Fibroblast of the aortic adventitia (primary cell): ENCODE results near the gene NEO1. TPM values are rescaled to one million over a fixed set of nuclear protein-coding genes. Genes with fewer than 3 reads are reported as not detected.

Experiments used
- DNase-seq: peaks from one replicate; pipeline ENCODE4 v3.0.0-alpha.2; 2010; ENCODE audit warnings: low read depth
- H3K4me3 ChIP-seq: 2 replicates; pipeline ENCODE4 v1.5.1; 2011; ENCODE audit warnings: low read depth, mild to moderate bottlenecking, control low read depth, low read length, moderate library complexity
- total RNA-seq: library from RNA; depleted of rRNA; stranded (reverse); fragments of >200 nt; gene quantifications from 2 replicates; pipeline ENCODE4 v1.2.3, GENCODE V29; 2012; ENCODE audit warnings: low replicate concordance
- TF ChIP-seq, protein P1 (sequence below): IDR thresholded peaks from 2 replicates; pipeline ENCODE4 v1.5.1; 2011; ENCODE audit warnings: mild to moderate bottlenecking, low read length, control low read depth, inconsistent platforms; ENCODE audit not compliant: insufficient read depth

The NEO1 gene
- total RNA-seq, 1 donor: 26.2 TPM

DNA sequence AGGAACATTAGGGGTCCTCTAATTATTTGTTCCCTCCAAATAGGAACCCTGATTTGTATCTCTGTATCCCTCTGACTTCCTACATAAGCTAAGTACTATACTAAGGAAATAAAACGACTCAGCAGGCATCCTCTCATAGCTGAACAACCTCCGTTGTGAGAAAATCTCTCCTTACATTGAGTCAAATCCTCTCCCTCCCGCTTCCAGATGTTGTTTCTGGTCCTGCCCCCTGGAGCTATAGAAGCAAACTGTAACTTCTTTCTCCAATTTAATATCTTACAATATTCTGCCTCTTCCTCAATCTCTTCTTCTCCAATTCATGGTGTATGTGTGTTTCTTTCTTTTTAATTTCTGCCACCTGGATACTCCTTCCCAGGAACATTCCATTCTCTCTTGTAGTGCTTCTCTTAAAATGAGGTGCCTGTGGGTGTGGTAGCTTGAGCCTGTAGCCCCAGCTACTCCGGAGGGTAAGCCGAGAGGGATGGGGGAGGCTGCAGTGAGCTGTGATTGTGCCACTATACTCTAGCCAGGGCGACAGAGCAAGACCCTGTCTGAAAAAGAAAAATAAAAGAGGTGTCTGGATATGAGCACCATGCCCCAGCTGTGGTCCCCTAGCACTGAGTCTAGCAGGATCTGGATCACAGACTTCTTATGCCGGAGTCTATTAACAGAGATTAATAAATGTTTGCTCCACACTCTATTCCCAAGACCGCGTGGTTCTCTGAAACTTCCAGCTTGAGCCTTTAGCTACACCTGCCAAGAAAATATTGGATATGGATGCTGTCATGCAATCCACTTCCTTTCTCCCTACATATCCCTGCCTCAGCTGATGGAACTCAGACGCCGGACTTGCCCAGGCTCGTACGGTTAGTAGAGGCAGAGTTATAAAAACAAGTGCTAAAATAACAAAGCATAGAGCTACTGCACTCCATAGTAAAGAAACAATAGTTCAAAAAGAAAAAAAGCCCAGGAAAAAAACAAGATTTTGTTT lies 42.9 kb upstream of the NEO1 start:
- TF ChIP-seq, protein P1, sequence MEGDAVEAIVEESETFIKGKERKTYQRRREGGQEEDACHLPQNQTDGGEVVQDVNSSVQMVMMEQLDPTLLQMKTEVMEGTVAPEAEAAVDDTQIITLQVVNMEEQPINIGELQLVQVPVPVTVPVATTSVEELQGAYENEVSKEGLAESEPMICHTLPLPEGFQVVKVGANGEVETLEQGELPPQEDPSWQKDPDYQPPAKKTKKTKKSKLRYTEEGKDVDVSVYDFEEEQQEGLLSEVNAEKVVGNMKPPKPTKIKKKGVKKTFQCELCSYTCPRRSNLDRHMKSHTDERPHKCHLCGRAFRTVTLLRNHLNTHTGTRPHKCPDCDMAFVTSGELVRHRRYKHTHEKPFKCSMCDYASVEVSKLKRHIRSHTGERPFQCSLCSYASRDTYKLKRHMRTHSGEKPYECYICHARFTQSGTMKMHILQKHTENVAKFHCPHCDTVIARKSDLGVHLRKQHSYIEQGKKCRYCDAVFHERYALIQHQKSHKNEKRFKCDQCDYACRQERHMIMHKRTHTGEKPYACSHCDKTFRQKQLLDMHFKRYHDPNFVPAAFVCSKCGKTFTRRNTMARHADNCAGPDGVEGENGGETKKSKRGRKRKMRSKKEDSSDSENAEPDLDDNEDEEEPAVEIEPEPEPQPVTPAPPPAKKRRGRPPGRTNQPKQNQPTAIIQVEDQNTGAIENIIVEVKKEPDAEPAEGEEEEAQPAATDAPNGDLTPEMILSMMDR: no peak
- DNase-seq: peak; percentile 36
- H3K4me3 ChIP-seq: no peak overlapping the region

DNA sequence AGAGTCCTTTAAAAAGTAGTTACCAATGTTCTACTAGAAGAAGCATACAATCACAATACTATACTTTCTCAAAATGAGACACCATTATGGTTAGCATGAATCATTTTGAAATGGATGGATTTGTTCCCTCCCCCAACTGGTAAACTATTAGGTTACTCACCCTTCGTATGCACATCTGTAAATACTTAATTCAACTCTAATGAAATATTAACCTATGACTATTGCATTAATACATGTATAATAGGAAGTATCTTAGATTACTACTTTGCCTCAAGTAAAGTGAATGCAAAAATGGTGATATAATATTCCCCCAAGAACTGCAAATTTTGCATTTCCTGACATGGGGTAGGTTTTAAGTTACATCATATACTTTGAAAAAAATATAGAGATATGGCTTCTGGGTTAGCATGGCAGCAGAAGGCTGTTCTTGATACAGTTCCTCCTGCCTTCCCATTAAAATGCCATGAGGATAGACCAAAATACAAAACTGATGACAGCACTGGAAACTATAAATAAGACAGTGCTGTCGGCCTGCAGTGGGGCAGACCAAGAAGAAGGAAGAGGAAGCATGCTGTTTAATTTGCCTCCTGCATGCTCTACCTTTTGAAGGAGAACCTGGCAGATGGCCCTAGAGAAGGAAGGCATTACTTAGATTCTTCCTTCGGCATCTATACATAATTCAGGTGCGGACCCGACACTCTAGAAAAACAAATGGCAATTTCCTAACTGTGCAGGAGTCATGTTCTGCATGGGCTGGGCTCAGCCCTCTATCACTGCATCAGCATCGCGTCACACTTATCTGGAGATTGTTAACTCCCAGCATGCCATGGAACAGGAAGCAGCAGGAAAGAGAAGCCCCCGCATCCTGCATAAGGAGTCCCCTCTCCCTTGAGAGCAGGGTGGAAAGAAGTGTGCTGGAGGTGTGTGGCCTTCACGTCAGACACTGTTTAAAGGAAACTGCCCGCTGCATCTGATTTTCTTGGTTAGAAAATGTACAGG lies 41.8 kb upstream of the NEO1 start:
- H3K4me3 ChIP-seq: no peak overlapping the region

DNA sequence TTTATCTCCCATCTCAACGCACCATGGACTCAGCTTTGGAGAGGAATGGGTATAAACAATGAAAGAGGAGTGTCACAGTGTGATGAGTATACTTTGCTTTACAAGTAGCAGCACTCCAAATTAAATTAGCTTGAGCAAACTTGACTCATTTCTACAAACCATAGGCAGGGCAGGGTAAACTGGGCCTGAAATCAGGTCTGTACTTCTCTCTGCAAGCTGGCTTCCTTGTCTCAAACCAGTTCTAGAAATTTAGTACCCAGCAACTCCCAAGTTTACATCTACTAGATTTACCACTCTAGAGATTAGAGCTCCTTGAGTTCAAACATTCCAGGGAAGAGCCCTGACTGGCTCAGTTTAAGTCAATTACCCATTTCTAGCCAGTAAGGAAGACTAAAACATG lies 37.4 kb upstream of the NEO1 start:
- no peak for DNase-seq
- TF ChIP-seq, protein P1: no peak

More for the DNA sequence above, 41.8 kb upstream of the NEO1 start:
- TF ChIP-seq, protein P1: no peak
- no peak for DNase-seq

DNA sequence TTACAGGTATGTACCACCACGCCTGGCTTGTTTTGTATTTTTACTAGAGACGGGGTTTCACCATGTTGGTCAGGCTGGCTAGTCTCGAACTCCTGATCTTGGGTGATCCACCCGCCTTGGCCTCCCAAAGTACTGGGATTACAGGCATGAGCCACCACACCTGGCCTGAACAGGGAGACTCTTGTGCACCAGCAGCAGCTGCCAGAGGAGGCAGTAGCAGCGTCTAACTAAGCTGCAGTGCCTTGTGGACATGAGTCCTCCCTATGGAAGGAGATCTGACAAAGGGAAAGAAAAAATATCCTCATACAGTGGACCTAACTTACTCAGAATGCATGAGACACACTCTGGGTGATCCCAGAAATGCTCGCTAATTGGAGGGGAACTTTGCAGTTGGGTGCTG lies 36.8 kb upstream of the NEO1 start:
- no peak overlapping the region for H3K4me3 ChIP-seq
- no peak for DNase-seq
- TF ChIP-seq, protein P1: no peak

More for the DNA sequence above, 37.4 kb upstream of the NEO1 start:
- no peak overlapping the region for H3K4me3 ChIP-seq

DNA sequence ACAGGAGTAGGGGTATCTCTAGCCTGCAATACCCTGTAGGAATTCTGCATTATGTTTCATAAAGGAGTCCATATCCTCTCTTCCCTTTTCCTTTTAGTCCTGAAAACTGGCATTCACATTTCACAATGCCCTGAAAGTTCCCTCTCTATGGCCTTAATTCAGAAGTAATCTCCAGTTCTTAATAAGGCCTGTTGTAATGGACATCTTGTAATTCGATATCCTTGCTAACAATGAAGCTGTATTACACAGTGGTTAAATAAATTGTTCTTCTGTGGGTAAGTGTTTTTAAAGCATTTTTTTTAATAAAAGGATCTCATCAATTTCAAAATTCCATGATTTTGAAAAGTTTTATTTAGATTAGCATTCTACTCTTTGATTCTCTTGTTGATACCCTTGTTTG lies 34.3 kb upstream of the NEO1 start:
- no peak for DNase-seq
- no peak overlapping the region for H3K4me3 ChIP-seq
- TF ChIP-seq, protein P1: no peak

DNA sequence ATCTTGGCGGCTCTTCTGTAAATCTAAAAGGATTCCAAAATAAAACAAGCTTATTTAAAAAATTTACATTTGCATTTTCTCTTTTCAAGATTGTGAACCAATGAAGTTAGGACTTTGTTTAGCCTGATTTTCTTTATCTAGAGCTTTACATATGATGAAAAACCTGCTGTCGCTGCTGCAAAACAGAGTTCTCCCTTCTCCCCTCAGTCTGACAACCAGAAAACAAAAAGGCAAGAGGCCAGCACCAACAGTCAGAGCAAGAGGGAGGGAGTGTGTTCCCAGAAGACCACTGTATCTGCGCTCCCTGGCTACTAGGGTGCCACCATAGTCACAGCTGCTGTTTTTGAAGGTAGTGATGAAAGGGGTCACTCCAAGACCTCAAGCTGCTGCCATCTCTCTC lies 33.1 kb upstream of the NEO1 start:
- no peak for DNase-seq

More for the DNA sequence above, 33.1 kb upstream of the NEO1 start:
- no peak overlapping the region for H3K4me3 ChIP-seq
- TF ChIP-seq, protein P1: no peak
